Upper lobe of left lung (tissue), 4 donors: ENCODE data around the gene SF3B1.

Experiments used
- CTCF ChIP-seq, 6 experiments: fragments of 450-650 bp in 4 of 6; fragments of 200-600 bp in 2 of 6; sonication (generic) in 2 of 6; IDR thresholded peaks; one replicate each; pipeline ENCODE4 v1.5.1; 2016 to 2019; ENCODE audit warnings: antibody characterized with exemption in 6 of 6
- EP300 ChIP-seq, 4 donors: sonication (generic); formaldehyde crosslinking; IDR thresholded peaks; one replicate each; pipeline ENCODE4 v1.5.1; 2017; ENCODE audit warnings: antibody characterized with exemption in 4 of 4, control low read depth in 2 of 4
- POLR2A ChIP-seq, 4 donors: fragments of 450-650 bp; IDR thresholded peaks; one replicate each; pipeline ENCODE4 v1.5.1; 2016 to 2017; ENCODE audit warnings: antibody characterized with exemption in 4 of 4, mild to moderate bottlenecking in 2 of 4
- POLR2AphosphoS5 ChIP-seq, 2 donors: sonication (generic); formaldehyde crosslinking; IDR thresholded peaks; one replicate each; pipeline ENCODE4 v1.5.1; 2017; ENCODE audit warnings: antibody characterized with exemption in 2 of 2

- no peak for TF ChIP-seq CTCF (IDR thresholded peaks at IDR 0.05)
- no peak for TF ChIP-seq POLR2AphosphoS5 (IDR thresholded peaks at IDR 0.05)
- no peak for TF ChIP-seq POLR2A (IDR thresholded peaks at IDR 0.05)
- no peak for TF ChIP-seq EP300 (IDR thresholded peaks at IDR 0.05)
These were observed 70.8 kb downstream of the SF3B1 start for GRCh38 chr2:197363998-197364397.
